HUDEP-2 (cell line): Measurements from ENCODE around the gene IGFBP6.

ENCODE experiments used
- DNase-seq, 76 experiments: peaks; one replicate each; lab custom pipeline; 2025; ENCODE audit not compliant: unreplicated experiment in 76 of 76; lab: John Stamatoyannopoulos, UW

The IGFBP6 gene

GRCh38 chr12:53058674-53059433, 38.6 kb upstream of the IGFBP6 start:
- no peak for DNase-seq

DNA sequence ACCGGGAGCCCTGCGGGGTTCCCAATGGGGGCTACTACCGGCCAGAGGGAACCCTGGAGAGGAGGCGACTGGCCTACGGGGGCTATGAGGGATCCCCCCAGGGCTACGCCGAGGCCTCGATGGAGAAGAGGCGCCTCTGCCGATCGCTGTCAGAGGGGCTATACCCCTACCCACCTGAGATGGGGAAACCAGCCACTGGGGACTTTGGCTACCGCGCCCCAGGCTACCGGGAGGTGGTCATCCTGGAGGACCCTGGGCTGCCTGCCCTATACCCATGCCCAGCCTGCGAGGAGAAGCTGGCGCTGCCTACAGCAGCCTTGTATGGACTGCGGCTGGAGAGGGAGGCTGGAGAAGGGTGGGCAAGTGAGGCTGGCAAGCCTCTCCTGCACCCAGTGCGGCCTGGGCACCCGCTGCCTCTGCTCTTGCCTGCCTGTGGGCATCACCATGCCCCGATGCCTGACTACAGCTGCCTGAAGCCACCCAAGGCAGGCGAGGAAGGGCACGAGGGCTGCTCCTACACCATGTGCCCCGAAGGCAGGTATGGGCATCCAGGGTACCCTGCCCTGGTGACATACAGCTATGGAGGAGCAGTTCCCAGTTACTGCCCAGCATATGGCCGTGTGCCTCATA, 37.9 kb upstream of the IGFBP6 start:
- DNase-seq: no peak

DNA sequence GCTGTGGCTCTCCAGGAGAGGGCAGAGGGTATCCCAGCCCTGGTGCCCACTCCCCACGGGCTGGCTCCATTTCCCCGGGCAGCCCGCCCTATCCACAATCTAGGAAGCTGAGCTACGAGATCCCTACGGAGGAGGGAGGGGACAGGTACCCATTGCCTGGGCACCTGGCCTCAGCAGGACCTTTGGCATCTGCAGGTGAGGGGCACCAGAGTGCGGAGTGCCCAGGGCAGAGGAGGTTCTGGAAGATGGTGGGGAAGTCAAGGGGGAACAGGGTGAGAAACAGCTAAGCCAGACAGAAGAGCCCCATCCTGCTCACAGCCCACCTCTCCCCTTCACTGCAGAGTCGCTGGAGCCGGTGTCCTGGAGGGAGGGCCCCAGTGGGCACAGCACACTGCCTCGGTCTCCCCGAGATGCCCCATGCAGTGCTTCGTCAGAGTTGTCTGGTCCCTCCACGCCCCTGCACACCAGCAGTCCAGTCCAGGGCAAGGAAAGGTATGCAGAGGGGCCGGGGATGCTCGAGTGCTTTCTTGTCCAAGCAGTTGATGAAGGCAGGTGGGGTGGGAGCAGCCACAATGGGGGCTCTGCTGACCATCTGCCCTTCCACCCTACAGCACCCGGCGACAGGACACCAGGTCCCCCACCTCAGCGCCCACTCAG, 37.3 kb upstream of the IGFBP6 start:
- DNase-seq: no peak

DNA sequence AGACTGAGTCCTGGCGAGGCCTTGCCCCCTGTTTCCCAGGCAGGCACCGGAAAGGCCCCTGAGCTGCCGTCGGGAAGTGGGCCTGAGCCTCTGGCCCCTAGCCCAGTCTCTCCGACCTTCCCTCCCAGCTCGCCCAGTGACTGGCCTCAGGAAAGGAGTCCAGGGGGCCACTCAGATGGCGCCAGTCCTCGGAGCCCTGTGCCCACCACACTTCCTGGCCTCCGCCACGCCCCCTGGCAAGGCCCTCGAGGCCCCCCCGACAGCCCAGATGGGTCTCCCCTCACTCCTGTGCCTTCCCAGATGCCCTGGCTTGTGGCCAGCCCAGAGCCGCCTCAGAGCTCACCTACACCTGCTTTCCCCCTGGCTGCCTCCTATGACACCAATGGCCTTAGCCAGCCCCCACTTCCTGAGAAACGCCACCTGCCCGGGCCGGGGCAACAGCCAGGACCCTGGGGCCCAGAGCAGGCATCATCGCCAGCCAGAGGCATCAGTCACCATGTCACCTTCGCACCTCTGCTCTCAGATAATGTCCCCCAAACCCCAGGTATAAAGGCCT, 36.7 kb upstream of the IGFBP6 start:
- no peak for DNase-seq

DNA sequence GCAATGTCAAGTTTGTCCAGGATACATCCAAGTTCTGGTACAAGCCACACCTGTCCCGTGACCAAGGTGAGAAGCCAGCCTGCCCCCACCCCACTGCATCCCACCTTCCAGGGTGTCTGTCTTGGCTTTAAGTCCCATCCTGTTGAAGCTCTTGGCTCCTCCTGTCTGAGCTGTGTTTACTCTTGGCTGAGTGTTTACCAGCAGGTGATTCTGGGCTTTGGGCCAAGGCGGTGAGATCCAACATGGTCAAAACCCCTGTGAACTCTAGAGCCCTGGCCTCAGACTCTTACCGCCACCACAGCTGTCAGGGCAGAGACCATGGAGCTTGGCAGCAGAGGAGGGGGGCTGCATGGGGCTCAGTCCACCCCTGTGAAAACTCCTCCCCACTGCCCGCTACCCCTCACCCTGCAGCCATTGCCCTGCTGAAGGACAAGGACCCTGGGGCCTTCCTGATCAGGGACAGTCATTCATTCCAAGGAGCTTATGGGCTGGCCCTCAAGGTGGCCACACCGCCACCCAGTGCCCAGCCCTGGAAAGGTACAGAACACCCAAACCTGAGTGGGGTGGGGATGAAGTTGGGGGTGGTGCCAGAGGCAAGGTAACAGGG, 36.0 kb upstream of the IGFBP6 start:
- peak in 1 of 76 experiments; percentile 13 for DNase-seq

- no peak for DNase-seq
These were observed 35.2 kb upstream of the IGFBP6 start for GRCh38 chr12:53062011-53062961.

- DNase-seq: no peak
These were observed 34.3 kb upstream of the IGFBP6 start for GRCh38 chr12:53062977-53063707.

GRCh38 chr12:53063708-53064612, 33.5 kb upstream of the IGFBP6 start:
- DNase-seq: no peak

- no peak for DNase-seq
These were observed 32.6 kb upstream of the IGFBP6 start for GRCh38 chr12:53064613-53065436.

- no peak for DNase-seq
These were observed 32.0 kb upstream of the IGFBP6 start for GRCh38 chr12:53065470-53065869.

DNA sequence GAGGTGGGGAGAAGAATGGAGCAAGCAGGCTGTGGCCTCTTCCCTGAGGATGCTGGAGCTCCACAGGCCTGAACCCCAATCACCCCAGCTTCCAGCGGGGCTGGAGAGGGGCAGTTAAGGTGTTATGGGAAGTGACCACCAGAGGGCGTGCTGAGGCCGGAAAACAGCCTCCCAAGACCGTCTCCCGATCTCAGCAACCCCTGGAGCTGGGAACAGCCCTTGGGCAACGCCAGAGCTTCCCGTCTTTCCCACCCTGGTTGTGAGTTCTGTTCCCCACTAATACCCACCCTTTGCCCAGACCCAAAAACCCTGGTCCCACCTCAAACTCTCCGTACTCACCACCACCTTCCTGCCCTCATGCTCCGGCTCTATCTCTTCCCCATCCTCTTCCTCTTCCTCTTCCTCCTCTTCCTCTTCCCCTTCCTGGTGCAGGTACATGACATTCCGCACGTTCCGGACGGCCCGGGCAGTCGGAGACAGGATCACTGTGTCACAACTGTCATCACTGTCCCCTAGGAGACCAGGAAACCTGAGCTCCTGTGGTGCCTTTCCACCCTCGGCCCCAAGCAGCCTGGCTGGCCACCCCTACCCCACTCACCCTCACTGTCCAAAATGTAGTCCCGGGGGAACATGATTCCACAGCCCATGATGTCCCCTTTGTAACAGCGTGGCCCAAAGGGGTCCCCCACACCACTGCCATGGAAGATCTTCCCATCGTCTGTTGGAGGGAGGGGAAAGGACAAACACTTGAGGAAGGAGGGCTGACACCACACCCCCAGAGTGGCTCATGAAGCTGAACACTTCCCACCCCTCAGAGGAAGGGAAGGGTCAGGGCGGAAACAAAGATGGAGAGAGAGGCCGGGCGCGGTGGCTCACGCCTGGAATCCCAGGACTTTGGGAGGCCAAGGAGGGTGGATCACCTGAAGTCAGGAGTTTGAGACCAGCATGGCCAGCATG, 31.2 kb upstream of the IGFBP6 start:
- peak in 40 of 76 experiments; percentile 4 to 63 (median 40) for DNase-seq

DNA sequence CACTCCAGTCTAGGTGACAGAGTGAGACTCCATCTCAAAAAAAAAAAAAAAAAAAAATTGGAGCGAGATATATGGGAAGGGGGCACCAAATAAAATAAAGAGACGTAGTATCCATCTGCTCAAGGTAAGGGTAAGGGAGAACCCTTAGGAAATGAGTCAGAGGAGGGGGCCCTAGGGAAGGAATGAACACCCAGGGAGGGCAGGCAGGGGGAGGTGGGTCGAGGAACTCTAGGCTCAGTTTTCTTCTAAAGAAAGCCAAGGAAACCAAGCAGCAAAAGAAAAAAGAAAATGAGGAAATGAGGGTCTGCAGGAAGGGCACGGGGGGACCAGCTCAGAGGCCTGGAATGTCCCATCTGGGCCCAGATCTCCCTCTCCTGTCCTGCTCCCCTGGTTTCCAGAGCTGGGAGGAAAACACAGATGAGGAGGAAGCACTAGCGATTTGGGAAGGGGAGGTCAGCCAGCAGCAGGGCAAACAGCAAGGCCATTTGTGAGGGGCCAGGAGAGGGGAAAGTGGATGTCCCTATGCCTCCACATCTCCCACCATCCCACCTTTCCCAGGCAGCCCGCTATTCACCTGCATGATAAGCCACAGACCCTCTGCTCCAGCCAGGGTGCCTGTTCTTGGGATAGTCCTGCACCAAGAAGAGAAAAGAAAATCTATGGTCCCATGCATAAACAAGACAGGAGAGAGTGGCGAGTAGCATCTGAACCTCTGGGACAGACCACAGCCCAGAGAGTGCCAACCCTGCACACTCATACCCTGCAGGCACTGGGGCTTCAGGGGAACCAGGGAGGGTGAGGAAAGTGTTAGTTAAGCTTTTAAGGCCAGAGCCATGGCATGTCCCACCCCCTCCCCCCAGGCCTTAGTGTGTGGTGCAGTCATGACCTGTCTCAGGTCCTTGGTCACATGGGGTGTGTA, 30.1 kb upstream of the IGFBP6 start:
- DNase-seq: no peak

DNA sequence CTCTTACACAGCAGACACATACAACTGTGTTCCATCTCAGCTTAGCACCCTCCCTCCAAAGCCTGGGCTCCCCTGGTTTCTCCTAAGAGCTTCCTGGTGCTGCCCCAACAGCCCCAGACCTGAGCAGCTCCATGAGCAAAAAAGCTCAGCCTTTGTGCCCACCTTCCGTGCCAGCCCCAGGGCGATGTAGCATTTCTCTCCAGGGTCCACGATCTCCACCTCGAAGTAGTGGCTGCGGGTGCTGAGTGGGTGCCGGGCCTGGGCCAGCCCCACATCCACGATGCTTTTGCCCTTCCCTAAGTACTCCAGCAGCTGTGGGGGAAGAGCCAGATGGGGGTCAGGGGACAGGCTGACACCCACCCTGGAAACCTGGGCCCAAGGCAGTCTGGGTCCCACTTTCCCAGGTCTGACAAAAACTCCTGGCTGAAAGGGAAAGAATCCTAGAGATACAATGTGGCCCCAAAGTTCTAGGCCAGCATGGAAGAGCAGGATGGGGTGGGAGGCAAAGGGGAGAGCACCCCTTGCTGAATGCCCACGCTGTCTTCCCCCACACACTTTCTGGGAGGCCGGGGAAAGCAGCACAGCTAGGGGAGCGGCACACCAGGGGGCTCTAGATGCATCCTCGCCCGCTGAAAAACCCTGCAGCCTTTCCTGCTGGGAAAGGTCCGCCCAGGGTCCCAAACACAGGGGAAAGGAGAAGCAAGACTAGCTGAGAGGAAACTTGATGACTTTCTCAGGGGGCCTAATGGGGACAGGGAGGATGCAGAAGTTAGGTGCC, 29.3 kb upstream of the IGFBP6 start:
- no peak for DNase-seq

- DNase-seq: no peak
These were observed 28.5 kb upstream of the IGFBP6 start for GRCh38 chr12:53068811-53069585.
